ENCODE data around the gene RFWD3.

RFWD3 gene

DNA sequence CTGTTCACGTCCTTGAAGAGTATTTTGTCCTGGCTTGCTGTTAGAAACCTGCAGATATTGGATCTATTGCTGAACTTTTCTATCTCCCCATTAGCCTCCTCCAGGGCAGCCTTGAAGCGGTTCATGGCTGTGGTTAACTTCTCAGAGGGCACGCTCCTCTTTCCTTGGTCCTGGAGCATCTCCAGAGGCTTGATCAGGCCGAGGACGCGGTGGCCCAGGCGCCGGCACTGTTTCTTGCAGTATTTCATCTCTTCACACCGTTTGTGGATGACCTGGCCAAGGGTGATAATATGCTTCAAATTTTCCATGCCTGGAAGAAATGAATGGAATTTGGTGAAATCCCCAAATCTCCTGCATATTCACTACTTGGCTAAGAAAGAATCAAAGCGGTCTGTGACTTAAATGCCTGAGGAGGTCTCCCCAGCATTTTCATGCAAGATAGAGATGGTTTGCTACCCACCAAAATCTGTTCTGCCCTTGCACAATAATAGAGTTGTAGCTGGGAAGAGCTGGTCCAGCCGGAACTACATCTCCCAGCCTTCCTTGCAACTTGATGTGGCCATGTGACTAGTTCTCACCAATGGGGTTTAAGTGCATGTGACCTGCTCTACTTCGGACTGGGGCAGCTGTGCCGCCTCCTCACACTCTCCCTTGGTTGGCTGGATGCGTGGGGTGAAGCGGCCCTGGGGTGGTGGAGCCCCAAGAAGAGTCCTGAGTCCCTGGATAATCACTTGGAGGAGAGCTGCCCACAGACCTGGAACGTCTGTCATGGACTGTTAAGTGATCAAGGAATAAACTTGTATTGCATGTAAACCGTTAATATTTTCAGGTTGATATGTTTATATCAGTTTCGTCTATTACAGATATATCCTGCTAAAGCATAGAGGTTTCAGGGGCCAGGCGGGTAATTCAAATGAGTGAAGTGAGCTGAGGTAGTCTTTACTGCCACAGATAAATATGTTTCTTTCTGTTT lies 29.1 kb upstream of the RFWD3 start:
- Mint-ChIP-seq H3K9me3 (no peaks in the 10 kb centered on the region), H3K27me3 (ENCODE audit: low read depth) (peaks cover 7% of the 10 kb centered on the region), H3K27ac (peak overlapping the region in 1 of 3 experiments; percentile 83), H3K4me3 (peak overlapping the region; percentile 89 to 95 (median 92)), H3K4me1 (peaks cover 6% of the 10 kb centered on the region), H3K36me3 (ENCODE audit: low read depth) (no peaks in the 10 kb centered on the region)
- TF ChIP-seq CTCF (IDR thresholded peaks at IDR 0.05; ENCODE audit: unreplicated experiment in 3 of 3) = no peak

DNA sequence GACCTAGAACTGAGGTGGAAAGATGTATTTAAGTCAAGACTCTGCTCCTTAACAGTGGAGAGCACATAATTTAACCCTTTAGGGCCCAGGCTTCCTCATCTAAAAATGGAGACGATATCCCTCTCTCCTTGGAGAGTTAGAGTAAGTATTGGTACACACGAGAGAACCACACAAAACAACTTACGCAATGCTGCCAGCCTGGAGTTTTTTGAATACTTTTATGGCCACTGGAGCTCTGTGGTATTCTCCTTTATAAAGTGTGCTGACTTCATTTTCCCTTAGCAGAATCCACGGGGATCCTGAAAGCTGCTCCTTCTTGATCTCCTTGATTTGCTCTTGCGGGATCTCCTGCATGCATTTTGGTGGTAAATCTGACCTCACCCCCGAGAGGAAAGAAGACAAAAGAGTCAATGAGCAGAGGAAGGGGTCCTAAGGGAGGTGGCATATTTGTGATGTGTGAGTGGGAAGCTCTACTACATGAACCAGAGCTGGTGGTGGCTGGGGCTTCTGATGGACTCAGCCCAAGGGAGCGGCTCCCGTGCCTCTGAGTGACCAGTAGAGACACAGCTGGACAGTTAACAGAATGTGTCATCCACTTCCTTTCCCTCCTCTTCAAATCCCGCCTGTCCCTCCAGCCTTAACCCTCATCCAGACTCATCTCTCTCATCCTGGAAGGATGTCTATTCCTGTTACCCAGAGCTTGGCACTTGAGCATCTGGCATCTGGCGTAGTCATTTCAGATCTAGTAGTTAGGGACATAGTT lies 24.6 kb upstream of the RFWD3 start:
- Mint-ChIP-seq H3K27ac (no peak overlapping the region), H3K4me1 (peaks cover 5% of the 10 kb centered on the region), H3K9me3 (no peaks in the 10 kb centered on the region), H3K36me3 (ENCODE audit: low read depth) (no peaks in the 10 kb centered on the region), H3K4me3 (no peak overlapping the region), H3K27me3 (ENCODE audit: low read depth) (peaks cover 12% of the 10 kb centered on the region)
- TF ChIP-seq CTCF (IDR thresholded peaks at IDR 0.05; ENCODE audit: unreplicated experiment in 3 of 3) = no peak

DNA sequence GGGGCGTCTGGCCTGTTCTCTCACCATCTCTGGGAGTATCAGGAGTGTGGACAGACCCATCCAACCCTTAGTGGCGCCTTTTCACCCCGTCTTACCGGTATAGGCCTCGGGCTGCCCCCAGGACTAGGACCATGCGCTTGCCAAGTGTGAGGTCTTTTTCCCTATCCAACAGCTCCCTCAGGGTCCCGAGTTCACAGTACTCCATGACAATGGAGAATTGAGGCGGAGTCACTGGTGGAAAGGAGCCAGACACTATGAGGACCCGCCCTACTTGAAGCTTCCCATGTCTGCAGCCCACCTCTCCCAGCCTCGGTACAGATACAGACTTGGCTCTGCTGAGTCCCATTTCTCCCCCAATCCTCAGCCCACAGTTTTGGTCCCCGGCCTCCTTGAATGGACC lies 15.9 kb upstream of the RFWD3 start:
- no peak for TF ChIP-seq CTCF (IDR thresholded peaks at IDR 0.05; ENCODE audit: unreplicated experiment in 3 of 3)

DNA sequence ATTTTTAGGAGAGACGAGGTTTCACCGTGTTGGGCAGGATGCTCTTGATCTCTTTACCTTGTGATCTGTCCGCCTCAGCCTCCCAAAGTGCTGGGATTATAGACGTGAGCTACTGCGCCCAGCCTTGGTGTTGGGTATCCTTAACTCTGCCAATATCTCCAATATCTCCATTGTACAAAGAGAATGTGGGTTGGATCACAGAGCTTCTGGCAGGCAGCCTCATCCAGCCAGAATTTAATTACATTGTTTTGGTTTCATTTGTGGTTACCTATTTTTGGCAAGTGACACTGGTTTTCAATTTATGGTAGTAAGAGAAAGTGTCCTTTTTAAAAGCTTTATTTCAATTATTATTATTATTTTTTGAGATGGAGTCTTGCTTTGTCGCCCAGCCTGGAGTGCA lies 14.0 kb upstream of the RFWD3 start:
- no peaks in the 10 kb centered on the region for H3K27me3 Mint-ChIP-seq (ENCODE audit: low read depth)

More for the DNA sequence above, 15.9 kb upstream of the RFWD3 start:
- H3K27me3 Mint-ChIP-seq (ENCODE audit: low read depth) = no peaks in the 10 kb centered on the region
- H3K4me1 Mint-ChIP-seq = no peaks in the 10 kb centered on the region
- H3K4me3 Mint-ChIP-seq = no peak overlapping the region
- no peaks in the 10 kb centered on the region for H3K36me3 Mint-ChIP-seq (ENCODE audit: low read depth)
- no peak overlapping the region for H3K27ac Mint-ChIP-seq
- no peaks in the 10 kb centered on the region for H3K9me3 Mint-ChIP-seq

GRCh38 chr16:74679983-74680382 lies 13.3 kb upstream of the RFWD3 start:
- Mint-ChIP-seq H3K4me1 (no peaks in the 10 kb centered on the region), H3K27me3 (ENCODE audit: low read depth) (no peaks in the 10 kb centered on the region), H3K27ac (no peak overlapping the region), H3K4me3 (no peak overlapping the region), H3K36me3 (ENCODE audit: low read depth) (no peaks in the 10 kb centered on the region), H3K9me3 (no peaks in the 10 kb centered on the region)
- TF ChIP-seq CTCF (IDR thresholded peaks at IDR 0.05; ENCODE audit: unreplicated experiment in 3 of 3) = no peak

More for the DNA sequence above, 14.0 kb upstream of the RFWD3 start:
- no peaks in the 10 kb centered on the region for H3K4me1 Mint-ChIP-seq
- H3K36me3 Mint-ChIP-seq (ENCODE audit: low read depth) = no peaks in the 10 kb centered on the region
- no peak overlapping the region for H3K27ac Mint-ChIP-seq
- H3K4me3 Mint-ChIP-seq = no peak overlapping the region
- no peaks in the 10 kb centered on the region for H3K9me3 Mint-ChIP-seq
- no peak for TF ChIP-seq CTCF (IDR thresholded peaks at IDR 0.05; ENCODE audit: unreplicated experiment in 3 of 3)

All from nephron (organoid).